ENCODE results near the gene PRRC2A. TPM values are rescaled to one million over a fixed set of nuclear protein-coding genes. Genes with fewer than 3 reads are reported as not detected.

The PRRC2A gene
- total RNA-seq, 1 experiment from 2014 or later: 383 TPM

DNA sequence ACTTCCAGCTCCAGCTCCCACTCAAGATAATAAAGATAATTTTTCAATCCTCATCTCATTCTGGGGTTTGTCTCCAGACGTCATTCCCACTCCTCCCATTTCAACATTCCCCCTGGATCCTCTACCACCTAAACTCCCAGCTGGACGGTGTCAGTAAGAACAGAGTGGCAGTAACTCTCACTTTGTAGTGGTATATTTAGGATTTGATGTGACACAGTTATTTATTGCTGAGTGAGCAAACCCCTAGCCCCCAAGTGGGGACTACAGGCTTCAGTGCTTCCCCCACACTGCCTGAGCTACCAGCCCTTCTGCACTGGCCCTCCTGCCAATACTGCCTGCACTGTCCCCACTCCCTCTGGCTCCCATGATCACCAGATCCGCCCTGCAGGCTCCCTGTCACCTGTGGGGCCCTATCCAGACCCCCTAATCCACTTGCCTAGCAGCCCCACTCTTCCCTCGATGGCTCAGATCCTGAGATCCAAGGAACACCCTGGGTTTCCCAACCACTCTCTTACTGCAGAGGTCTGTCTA, 37.7 kb downstream of the PRRC2A start:
- Mint-ChIP-seq H3K9me3 (no peaks in the 10 kb centered on the region), H3K27ac (0 out of 7 replicates have a peak overlapping the region, but pooled peaks of 1 of the 3 experiments have one; percentile 7), H3K4me3 (peak overlapping the region; percentile 34 to 69; a peak in 4 of 5 replicates), H3K4me1 (peaks cover 21 to 27% of the 10 kb centered on the region in 2 experiments), H3K36me3 (ENCODE audit: insufficient read depth in 1 of 3, low read depth in 3 of 3) (peaks cover 9 to 34% (median 27%) of the 10 kb centered on the region in 3 experiments; a peak in 6 of 7 replicates), H3K27me3 (ENCODE audit: low read depth) (no peaks in the 10 kb centered on the region; the same call in 1 of the 2 replicates)
- H2BK20ac ChIP-seq (ENCODE audit: low read depth, low read length, poor library complexity, severe bottlenecking): no peak overlapping the region
- WGBS (ENCODE audit: extremely low coverage, insufficient read length, low lambda C conversion rate): no CpG with 5 or more reads among the region's 4 CpGs
- H3K79me1 ChIP-seq (ENCODE audit: insufficient read depth, low read depth, low read length, poor library complexity, severe bottlenecking): peaks cover 9% of the 10 kb centered on the region
- no peaks in the 10 kb centered on the region for H3K4me1 ChIP-seq (ENCODE audit: insufficient read depth, low read length)
- H3K27me3 ChIP-seq (ENCODE audit: insufficient read depth, low read length): no peaks in the 10 kb centered on the region
- H3K18ac ChIP-seq (ENCODE audit: insufficient read length, low read depth, low read length): no peak overlapping the region
- peaks cover 4% of the 10 kb centered on the region; the same call in 1 of the 2 replicates for H3K79me2 ChIP-seq (ENCODE audit: insufficient read depth, low read length)
- no peak overlapping the region for H2BK120ac ChIP-seq (ENCODE audit: low read depth, low read length, poor library complexity, severe bottlenecking)
- no peak overlapping the region for H3K4ac ChIP-seq (ENCODE audit: low read depth, low read length)
- no peak overlapping the region for H3K56ac ChIP-seq (ENCODE audit: insufficient read length, low read depth, low read length)
- no peak overlapping the region for H2AK5ac ChIP-seq (ENCODE audit: insufficient read length, low read length)
- H4K8ac ChIP-seq (replicated peaks; ENCODE audit: insufficient read length, low read depth, low read length): no peak overlapping the region
- no peaks in the 10 kb centered on the region for H3K9me3 ChIP-seq (ENCODE audit: control insufficient read depth, low read depth, low read length)
- H2BK12ac ChIP-seq (ENCODE audit: insufficient read length, low read depth, low read length): no peak overlapping the region
- no peak overlapping the region for H2AFZ ChIP-seq (ENCODE audit: low read length)
- DNase-seq: no peak
- H4K5ac ChIP-seq (ENCODE audit: insufficient read length, low read depth, low read length): no peak overlapping the region
- H3K23ac ChIP-seq (ENCODE audit: insufficient read length, low read depth, low read length): no peak overlapping the region
- peaks cover 8% of the 10 kb centered on the region for H3K23me2 ChIP-seq (ENCODE audit: insufficient read length, low read depth, low read length, poor library complexity, severe bottlenecking)
- no peak for TF ChIP-seq CTCF (conservative IDR thresholded peaks at IDR 0.05)
- H3K27ac ChIP-seq (ENCODE audit: insufficient read length, low read depth, low read length): no peak overlapping the region
- no peak overlapping the region for H3K9ac ChIP-seq (ENCODE audit: extremely low read depth, insufficient read length, low read length)
- no peak overlapping the region for H3K4me2 ChIP-seq (ENCODE audit: insufficient read depth, insufficient read length, low read length)
- H3K14ac ChIP-seq (ENCODE audit: insufficient read depth, low read length): no peak overlapping the region
- no peak overlapping the region for H2BK5ac ChIP-seq (ENCODE audit: insufficient read length, low read length)
- no peak overlapping the region for H3T11ph ChIP-seq (ENCODE audit: low read length)
- no peaks in the 10 kb centered on the region for H4K20me1 ChIP-seq (ENCODE audit: control insufficient read depth, insufficient read depth, insufficient read length)
- H2BK15ac ChIP-seq (ENCODE audit: low read depth, low read length): no peak overlapping the region
- H4K91ac ChIP-seq (ENCODE audit: insufficient read length, low read depth, low read length): no peak overlapping the region

Measured in H9 (cell line).